HG03460 (cell line): ENCODE measurements around the gene C1QL1.

ENCODE experiments used
- ATAC-seq: cut with Tn5 transposase; IDR thresholded peaks from one replicate; pipeline ENCODE4 v1.9.1; 2021; ENCODE audit not compliant: unreplicated experiment

C1QL1 gene

DNA sequence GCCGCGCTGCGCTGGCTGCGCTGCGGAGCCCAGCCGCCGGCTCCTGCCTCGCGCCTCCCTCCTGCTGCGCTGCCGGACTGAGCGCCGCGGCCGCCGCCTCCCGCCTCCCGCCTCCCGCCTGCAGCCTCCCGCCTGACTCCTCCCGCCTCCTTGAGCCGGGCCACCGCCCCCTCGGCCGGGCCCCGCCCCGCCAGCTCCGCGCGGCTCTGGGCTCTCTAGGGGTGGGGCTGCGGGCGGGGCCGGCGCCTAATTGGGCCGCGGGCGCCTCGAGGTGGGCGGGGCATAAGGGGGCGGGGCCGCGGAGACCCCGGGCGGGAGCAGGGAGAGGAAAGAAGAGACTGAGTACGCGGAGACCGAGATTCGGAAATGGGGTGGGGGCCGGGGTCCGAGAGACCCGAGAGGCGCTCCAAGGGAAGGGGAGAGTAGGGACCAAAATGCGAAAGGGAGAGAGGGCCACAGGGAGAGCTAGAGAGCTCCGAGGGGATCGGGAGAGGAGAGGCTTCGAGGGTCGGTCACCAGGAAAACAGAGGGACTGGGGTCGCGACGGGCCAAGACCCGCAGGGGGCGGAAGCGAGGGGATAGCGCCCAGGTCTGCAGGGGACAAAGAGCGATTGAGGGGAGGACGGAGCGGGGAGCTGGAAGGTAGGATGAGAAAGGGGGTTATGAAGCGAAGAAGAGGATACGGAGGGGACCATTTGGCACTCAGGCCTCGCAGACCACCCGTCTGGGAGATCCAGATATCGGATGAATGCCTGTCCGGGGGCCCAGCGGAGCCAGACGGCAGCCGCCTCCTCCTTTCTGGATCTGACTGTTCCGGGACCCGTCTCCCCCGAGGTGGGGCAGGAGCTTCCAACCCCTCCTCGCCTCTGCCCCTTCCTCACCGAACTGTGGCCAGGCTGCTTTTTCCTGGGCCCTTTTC, at the start of gene C1QL1:
Gene C1QL1 (minus strand): TSS at position 79 of the 919 bp plus-strand sequence. CDS start 255 bp downstream, outside the sequence.
- ATAC-seq, result peak; percentile 87

DNA sequence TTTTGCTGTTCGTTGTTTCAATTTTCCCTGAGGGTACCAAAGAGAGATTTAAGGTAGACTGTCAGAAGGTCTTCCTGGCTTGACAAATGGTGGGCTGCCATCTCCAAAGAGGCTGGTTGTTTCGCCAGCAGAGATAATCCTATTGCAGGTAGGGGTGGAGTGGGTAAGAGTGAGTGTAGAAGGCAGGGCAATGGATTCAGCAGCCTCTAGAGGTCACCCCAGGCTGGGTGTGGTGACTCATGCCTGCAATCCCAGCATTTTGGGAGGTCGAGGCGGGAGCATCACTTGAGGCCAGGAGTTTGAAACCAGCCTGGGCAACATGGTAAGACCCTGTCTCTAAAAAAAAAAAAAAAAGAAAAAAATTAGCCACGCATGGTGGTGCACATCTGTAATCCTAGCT, 48.7 kb upstream of the C1QL1 start:
- no peak for ATAC-seq

DNA sequence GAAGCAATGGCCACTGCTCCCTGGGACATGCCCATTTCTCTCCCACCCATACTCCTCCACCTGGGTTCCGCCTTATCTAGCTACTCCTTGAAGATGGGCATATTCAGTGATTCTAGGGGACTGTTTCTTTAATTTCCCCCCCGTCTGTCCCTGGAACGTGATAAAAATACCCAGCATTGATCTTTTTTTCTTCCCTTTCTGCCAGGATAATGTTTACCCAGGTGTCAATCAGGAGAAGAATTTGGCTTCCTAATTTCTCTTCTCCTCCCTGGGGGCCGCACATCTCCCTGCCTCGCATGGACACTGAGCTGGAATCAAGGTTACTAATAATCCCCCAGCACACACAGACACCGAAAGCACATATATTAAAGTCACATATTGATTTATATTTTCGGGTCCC, 48.1 kb upstream of the C1QL1 start:
- ATAC-seq, result no peak

DNA sequence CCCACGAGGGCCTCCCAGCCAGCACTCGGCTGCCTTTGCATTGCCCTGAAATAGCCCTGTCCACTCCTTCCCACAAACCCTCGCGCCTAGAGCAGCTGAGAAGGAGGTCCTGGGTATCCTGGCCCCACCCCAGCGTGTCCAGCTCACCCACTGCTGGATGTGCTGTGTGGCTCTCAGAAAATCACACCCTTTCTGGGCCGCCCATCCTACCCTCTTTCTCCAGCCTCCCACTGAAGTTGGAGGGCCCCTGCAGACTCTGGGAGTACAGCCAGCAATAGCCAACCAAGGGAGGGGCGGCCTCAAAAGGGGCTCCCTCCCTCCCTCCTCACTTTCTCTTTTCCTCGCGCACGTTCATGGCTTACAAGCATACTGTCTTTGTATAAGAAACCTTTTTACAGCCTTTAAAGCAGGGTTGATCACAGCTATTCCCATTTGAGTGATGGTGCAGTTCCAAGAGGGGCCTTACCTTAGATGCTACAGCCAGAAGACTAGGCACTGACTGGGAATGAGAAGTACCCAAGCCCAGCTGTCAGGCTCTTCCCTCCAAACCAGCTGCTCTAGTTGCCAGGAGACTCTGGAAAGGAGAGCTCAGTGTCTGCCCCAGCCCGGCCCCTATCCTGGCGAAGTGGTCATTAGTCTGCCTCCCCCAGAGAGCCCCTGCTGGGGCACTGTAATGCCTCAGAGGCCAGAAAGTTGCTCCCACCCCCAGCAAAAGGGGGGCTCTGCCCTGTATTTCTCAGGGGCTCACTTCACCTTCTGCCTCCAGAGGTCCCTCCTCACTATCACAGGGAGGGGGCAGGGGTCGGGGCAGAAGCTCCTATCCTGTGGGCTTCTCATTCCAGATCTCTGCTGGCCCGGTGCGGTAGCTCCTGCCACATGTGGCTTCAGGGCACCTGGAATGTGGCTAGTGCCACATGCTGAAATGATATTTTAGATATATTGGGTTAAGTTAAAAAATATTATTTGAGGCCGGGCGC, 45.2 kb upstream of the C1QL1 start:
- ATAC-seq, result no peak

DNA sequence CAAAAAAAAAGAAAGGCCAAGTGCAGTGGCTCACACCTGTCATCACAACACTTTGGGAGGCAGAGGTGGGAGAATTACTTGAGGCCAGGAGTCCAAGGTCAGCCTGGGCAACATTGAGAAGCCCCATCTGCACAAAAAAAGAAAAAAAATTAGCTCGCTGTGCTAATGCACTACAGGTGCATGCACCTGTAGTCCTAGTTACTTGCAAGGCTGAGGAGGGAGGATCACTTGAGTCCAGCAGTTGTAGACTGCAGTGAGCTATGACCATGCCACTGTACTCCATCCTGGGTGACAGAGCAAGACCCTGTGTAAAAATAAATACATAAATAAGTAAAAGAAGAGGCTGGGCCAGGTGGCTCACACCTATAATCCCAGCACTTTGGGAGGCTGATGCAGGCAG, 43.7 kb upstream of the C1QL1 start:
- no peak for ATAC-seq

DNA sequence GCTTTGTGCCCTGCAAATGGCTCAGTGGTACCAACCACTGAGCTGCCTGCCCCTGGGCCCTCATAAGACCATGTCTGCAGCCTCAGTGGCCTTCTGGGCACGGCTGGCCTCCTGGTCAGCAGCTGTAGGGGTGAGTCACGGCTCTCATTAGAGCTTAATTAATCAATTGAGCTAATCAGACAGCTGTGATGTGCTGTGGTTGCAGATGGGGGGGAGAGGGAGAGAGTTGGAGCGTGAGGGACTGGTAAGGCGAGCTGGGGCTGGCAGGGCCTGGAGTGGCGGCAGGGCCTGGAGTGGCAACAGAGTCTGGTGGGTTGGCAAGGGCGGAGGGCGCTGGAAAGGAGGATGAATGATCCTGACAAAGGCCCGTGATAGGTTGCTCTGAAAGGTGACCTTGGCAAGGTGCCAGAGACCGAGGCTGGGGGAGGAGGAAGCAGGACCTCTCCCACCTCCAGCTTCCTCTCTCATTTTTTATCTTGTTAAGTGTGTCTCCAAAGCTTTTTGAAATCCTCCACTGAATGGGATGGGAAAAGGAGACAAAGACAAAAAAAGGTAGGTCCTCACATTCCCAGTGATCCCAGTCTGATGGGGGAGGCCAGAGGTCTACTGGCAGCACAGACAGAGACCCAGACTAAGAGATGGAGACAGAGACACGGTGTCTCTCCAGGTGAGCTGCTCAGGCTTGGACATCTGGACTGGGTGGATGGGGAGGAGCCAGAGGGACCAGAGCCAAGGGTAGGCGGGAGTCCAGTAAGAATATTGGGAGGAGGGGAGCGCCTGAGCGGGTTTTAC, 41.8 kb upstream of the C1QL1 start:
- ATAC-seq, result no peak

DNA sequence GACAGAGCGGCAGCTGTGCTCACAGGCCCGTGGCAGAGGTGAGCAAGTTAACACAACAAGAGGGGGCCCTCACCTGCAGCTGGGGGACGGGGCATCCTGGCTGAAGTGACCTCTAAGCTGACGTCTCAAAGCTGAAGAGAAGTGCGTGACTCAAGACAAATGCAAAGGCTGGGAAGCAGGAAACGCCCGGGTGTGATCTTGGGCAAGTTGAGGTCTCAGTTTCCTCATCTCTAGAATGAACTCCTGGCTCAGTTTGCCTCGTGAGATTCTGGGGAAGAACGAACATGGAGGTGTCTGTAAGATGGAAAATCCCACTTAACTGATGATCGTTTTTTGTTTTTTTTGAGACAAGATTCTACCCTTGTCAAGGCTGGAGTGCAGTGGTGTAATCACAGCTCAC, 40.1 kb upstream of the C1QL1 start:
- no peak for ATAC-seq

DNA sequence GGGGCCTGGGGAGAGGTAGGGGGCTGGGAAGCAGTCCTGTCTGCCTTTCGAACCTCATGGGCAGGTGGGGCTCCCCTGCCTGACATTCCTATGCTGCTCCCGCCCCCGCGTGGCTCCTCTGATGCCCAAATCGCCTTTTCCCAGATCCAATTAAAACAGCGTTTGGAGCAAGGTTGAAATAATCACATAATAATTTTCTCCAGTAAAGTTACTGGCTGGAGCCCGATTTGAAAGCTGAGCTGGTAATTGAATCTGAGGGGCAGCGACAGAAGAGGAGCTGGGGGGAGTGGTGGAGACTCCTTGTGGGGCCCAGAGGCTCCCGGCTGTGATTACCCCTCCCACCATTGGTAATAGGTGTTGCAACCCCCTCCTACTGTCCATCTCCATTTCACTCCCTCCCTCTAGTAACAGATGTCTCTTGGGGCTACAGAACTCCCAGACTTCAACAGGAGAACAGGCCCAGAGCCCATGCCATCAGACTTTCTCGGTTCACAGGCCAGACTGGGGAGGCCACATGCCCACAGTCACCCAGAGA, 38.9 kb upstream of the C1QL1 start:
- no peak for ATAC-seq

DNA sequence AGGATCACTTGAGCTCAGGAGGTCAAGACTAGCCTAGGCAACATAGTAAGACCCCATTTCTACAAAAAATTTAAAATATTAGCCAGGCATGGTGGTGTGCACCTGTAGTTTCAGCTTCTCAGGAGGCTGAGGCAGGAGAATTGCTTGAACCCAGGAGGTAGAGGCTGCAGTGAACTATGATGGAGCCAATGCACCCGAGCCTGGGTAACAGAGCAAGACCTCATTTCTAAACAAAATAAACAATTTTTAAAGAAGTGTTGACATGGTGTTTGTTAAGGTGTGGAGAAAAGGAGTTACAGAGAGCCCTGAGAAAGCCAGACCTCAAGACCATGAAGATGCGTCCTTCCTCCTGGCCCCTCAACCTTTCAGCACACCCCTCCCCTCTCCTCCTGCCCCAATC, 37.6 kb upstream of the C1QL1 start:
- no peak for ATAC-seq

DNA sequence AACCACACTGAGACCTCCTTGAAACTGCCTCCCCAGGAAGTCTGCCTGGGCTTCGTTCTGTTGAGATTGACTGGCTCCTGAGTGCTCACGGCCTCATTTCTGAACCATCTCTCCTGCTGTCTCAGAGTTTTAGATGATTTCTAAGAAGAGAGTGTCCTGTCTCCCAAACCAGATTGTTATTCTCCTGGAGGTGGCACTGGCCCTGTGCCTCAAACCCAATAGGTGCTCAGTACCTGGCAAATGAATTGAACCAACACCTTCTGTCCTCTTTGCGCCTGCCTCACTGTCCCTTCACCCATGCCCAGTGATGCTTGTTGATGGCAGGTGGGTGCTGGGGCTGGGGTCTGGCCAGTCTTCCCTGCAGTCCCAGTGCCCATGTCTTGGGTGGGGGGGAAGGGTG, 36.3 kb upstream of the C1QL1 start:
- no peak for ATAC-seq

DNA sequence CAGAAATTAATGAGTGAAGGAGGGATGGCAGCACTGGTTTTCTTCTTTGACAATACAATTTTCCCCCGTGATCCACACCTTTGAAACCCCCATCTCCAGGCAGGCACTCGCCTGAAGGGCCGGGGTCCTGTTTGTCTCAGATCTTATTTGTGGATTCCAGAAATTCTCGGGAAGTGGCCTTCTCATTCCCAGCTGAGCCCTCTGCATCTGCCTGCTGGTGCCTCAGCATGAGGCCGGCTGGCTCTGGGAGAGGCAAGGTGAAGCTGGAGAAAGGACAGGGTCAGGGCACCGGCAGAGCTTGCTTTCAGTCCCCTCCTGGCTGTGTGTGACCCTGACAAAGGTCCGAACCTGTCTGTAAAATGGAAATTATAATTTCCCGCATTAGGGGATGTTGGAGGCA, 35.8 kb upstream of the C1QL1 start:
- no peak for ATAC-seq

DNA sequence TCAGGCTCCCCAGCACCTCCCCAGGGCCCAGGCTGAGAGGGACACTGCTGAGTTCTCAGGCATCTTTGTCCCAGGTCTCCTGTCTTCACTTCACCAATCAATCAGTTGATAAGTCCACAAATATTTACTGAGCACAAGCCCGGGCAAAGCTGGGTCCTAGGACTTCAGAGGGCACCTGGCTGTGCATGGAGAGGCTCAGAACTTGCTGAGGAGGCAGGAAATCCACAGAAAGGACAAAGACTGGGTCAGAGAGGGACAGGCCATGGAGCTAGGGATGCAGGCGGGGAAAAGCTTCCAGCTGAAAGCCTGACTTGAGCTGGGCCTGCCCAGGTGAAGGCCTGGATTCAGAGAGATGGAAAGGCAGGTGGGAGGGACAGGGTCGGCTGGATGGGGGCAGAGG, 33.2 kb upstream of the C1QL1 start:
- ATAC-seq, result no peak

DNA sequence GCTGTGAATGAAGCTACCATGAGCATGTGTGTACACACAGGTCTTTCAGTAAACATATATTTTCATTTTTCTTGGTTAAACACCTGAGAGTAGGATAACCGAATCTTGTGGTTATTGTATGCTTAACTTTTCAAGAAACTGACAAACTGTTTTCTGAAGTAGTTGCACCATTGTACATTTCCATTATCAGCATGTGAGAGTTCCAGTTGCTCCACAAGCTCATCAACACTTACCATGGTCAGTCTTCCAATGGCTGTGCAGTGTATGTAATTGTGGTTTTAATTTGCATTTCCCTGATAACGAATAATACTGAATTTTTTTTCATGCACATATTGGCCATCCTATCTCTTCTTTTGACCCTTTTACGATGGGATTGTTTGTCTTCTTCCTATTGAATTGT, 31.3 kb upstream of the C1QL1 start:
- ATAC-seq, result no peak

DNA sequence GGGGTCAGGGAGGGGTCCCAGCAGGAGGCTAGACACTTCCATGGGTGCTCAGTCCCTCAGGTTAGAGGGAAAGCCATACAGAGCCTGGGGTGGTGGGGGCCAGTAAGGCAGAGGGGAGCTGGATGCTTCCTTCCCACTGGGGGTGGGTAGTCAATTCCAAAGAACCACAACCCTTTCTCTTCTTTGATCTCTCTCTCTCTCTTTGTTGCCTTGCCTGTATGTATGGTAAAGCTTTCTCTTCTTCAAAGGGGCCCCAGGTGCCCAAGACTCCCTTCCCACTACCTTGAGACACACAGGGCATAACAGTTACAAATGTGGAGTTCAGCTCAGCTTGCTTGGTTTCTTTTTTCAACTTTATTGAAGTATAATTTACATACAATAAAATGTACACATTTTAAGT, 30.5 kb upstream of the C1QL1 start:
- no peak for ATAC-seq

DNA sequence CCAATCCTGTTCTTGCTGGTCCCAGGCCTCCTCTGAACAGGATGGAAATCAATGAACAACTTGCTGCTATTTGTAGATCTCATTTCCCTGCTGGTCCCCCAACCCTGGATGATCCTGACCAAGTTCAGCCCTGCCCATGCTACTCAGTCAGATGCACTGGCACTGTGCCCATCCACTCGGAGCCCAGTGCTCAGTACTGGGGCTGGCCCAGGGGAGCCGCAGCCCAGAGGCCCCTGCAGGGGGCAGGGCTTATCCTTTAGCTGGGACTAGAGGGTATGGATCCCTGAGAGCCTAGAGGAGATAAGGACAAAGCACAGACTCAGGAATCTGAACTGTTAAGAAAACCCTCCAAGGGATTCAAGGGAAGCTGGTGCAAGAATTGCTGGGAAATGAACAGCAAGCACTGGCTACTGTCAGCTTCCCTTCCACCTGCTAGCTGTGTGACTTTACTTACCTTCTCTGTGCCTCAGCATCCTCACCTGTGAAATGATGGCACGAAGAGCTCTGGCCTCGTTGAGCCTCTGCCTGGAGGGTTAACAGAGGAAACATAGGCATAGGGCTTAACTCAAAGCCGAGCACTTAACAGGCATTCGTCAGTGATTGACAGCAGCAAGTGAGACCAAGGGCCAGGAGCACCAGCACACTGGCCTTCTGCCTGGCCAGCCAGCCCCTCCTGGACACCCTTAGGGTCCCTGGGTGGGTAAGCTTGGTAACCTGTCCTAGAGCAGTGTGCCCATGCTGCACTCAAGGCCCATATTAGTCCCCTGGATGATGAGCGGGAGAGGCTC, 29.8 kb upstream of the C1QL1 start:
- ATAC-seq, result no peak

DNA sequence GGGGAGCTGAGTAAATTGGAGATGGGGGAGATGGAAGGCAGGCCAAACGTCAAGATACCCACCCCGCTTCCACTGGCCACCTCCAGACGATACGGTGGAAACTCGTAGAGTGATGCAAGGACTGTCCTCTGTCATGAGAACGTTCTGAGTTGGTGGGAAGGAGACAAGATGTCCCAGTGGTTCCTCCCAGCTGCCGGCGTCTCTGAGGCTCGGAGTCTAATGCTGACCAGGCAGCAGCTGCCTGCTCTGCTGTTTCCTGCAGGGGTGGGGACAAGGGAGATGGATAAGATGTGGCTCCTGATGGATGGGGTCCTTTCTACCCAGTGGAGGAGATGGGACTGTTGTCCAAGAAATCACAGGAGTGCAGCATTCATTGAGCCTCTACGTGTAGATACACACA, 28.2 kb upstream of the C1QL1 start:
- no peak for ATAC-seq

DNA sequence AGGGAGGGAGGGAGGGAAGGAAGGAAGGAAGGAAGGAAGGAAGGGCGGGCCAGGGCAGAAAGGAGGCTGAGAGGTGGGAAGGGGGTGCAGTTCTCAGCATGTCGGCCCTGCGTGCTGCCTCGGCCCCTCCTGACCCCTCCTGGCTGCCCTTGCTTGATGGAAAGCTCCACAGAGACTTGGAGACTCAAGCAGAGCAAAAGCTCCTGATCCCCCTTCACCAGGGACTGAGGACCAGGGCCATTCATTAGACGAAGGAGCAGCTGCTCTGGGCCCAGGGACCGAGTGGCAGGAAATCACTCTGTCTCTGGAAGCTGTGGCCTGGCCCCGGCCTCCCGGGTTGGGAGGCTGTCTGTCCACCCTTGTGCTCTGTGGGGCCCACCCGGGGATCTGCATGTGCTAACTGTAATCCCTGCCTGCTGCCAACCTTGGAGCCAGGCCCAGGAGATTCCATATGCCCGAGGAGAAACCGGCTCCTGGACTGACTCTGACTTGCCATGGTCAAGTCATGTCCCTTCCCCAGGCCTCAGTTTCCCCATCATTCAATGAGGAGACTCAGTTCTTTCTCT, 27.4 kb upstream of the C1QL1 start:
- no peak for ATAC-seq

DNA sequence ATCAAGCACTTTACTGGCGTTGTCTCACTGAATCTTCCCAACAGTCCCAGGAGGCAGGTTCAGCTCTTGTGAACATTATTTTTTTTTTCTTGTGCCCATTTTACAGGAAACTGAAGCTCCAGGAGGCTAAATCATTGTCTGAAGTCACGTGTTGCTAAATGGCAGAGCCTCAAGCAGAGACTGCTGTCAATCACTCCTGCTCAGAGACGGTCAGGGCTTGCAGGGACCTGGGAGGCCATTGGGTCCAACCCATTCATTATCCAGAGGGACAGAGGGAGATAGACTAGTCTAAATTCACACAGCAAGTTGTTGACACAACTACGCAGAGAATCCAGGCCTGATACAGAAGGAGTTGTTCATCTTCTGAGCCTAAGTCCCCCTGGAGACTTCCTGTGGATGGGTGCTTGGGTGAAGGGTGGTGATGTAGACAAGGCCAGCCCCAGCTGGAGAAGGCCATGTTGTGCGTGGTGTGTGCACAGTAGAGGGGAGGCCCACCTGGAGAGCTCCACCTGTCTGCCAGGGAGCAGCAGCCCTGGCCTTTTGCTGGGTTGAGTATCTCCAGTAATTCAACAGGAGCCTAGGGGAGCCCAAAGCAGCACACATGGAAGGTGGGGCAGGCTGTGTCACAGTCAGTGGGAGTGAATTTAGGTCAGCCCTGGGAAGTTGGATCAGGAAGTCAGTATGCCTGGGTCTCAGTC, 24.3 kb upstream of the C1QL1 start:
- ATAC-seq, result no peak

DNA sequence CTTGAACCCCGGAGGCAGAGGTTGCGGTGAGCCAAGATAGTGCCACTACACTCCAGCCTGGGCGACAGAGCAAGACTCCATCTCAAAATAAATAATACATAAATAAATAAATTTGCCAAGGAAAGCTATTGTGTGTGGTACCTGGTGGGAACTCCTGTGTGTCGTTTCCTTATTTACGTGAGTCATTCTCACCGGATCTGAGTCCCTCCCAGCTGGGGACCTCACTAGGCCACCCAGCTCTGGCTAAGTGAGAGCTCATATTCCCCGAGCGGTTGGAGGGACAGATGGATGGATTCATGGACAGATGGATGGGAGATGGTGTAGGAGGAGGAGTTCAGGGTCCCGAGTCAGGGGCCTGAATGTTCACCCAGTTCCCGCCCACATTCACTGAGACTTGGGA, 22.9 kb upstream of the C1QL1 start:
- no peak for ATAC-seq
